Natural killer cell (primary cell): ENCODE results near the gene CRHBP. TPM values are rescaled to one million over a fixed set of nuclear protein-coding genes. Genes with fewer than 3 reads are reported as not detected.
"Not testable (repeated sequence)": the region's sequence is repeated elsewhere in the genome, so short reads cannot be mapped to it uniquely, and the experiment has no call there.

Source experiments
- ATAC-seq, 3 donors: fragments of 150-1000 bp in 2 of 3; fragments of 200-7000 bp in 1 of 3; cut with Tn5 transposase; 1 replicate in 1 of 3; 2 replicates in 2 of 3; pipeline ENCODE4 v1.10.0; 2021; ENCODE audit warnings: mild to moderate bottlenecking in 2 of 3, moderate library complexity in 2 of 3
- DNase-seq, 2 donors: peaks; one replicate each; pipeline versions ENCODE4 v3.0.0 to v3.0.0-alpha.2; 2013 to 2021; ENCODE audit warnings: mixed read lengths in 1 of 2
- H3K27ac ChIP-seq: one replicate; pipeline ENCODE4 v1.5.1; 2013; ENCODE audit warnings: mild to moderate bottlenecking, low read length
- H3K27me3 ChIP-seq: one replicate; pipeline ENCODE4 v1.6.1; 2013; ENCODE audit warnings: low read length; ENCODE audit not compliant: control insufficient read depth, insufficient read depth
- H3K36me3 ChIP-seq: one replicate; pipeline ENCODE4 v1.6.1; 2013; ENCODE audit warnings: low read length; ENCODE audit not compliant: control insufficient read depth, insufficient read depth
- H3K4me1 ChIP-seq: one replicate; pipeline ENCODE4 v1.6.1; 2013; ENCODE audit warnings: low read length; ENCODE audit not compliant: control insufficient read depth, insufficient read depth
- H3K4me3 ChIP-seq: one replicate; pipeline ENCODE4 v1.5.1; 2013; ENCODE audit warnings: low read length
- H3K9me3 ChIP-seq: one replicate; pipeline ENCODE4 v1.6.1; 2013; ENCODE audit warnings: low read length; ENCODE audit not compliant: control insufficient read depth, insufficient read depth
- H3K27ac Mint-ChIP-seq, 2 donors: one replicate each; pipeline ENCODE4 v1.8.0; 2022; ENCODE audit warnings: mild to moderate bottlenecking in 2 of 2, mixed read lengths in 2 of 2, moderate library complexity in 1 of 2
- H3K27me3 Mint-ChIP-seq, 2 donors: one replicate each; pipeline ENCODE4 v1.8.0; 2022; ENCODE audit warnings: low read depth in 2 of 2, mixed read lengths in 2 of 2
- H3K36me3 Mint-ChIP-seq: one replicate; pipeline ENCODE4 v1.8.0; 2022; ENCODE audit warnings: mixed read lengths
- H3K4me1 Mint-ChIP-seq, 2 donors: one replicate each; pipeline ENCODE4 v1.8.0; 2022; ENCODE audit warnings: mixed read lengths in 2 of 2
- H3K4me3 Mint-ChIP-seq: one replicate; pipeline ENCODE4 v1.8.0; 2022; ENCODE audit warnings: mild to moderate bottlenecking, moderate library complexity, mixed read lengths
- H3K9me3 Mint-ChIP-seq, 2 donors: one replicate each; pipeline ENCODE4 v1.8.0; 2022; ENCODE audit warnings: mixed read lengths in 2 of 2
- CTCF ChIP-seq: fragments of 200-600 bp; IDR thresholded peaks from one replicate; pipeline ENCODE4 v1.8.0; 2022; ENCODE audit warnings: antibody characterized with exemption
- WGBS: methylation state at CpG from one replicate; pipeline ENCODE4 v1.1.7; 2013; ENCODE audit warnings: missing lambda C conversion rate; ENCODE audit not compliant: insufficient coverage; 5-methylcytosine and 5-hydroxymethylcytosine counted together
- intact Hi-C: fragments of 100-400 bp; cut with micrococcal nuclease; formaldehyde crosslinking; loops from one replicate; pipeline ENCODE4 v1.14.2; 2022
- total RNA-seq, 4 donors: library from RNA; stranded (reverse); fragments of 120-200 nt in 1 of 4; gene quantifications; one replicate each; pipeline versions ENCODE4 v1.2.3 to v1.2.4, GENCODE V29; 2013 to 2022

CRHBP gene
- under 1 TPM in 2 of 3 donors, not detected in 1; 0.31 to 0.84 TPM for total RNA-seq
- total RNA-seq (2013), result 0.38 TPM

GRCh38 chr5:76952795-76953536 lies at the start of gene CRHBP:
CRHBP (plus strand) TSS chr5:76953045; CDS start chr5:76953135, 90 bp downstream.
- no peak within 1 kb of the TSS for H3K4me3 Mint-ChIP-seq
- no peak for TF ChIP-seq CTCF
- intact Hi-C loops, result no loop called here
- no peak within 1 kb of the TSS for H3K27ac Mint-ChIP-seq
- Histone ChIP-seq H3K27me3 (peaks cover 17% of the 10 kb centered on the region), H3K4me1 (peaks cover 7% of the 10 kb centered on the region), H3K4me3 (no peak within 1 kb of the TSS), H3K36me3 (no peaks in the 10 kb centered on the region), H3K27ac (no peak within 1 kb of the TSS), H3K9me3 (no peaks in the 10 kb centered on the region)
- peaks cover 0 to 4% of the 10 kb centered on the region in 2 donors for H3K4me1 Mint-ChIP-seq
- WGBS, result 15% methylated on average over 22 of the region's 23 CpGs
- DNase-seq (no peak), ATAC-seq (no peak)
- H3K9me3 Mint-ChIP-seq, result no peaks in the 10 kb centered on the region
- no peaks in the 10 kb centered on the region for H3K36me3 Mint-ChIP-seq
- H3K27me3 Mint-ChIP-seq, result peaks cover 37 to 57% of the 10 kb centered on the region in 2 donors

GRCh38 chr5:76908166-76908565 lies 44.7 kb upstream of the CRHBP start:
- no peaks in the 10 kb centered on the region for H3K36me3 Mint-ChIP-seq
- 92% methylated on average over 7 of the region's 7 CpGs for WGBS
- H3K27ac ChIP-seq, result no peak overlapping the region
- intact Hi-C loops, result no loop called here
- no peak overlapping the region for H3K4me3 Mint-ChIP-seq
- H3K4me3 ChIP-seq, result no peak overlapping the region
- no peak overlapping the region for H3K27ac Mint-ChIP-seq
- H3K9me3 Mint-ChIP-seq, result no peaks in the 10 kb centered on the region
- H3K9me3 ChIP-seq, result no peaks in the 10 kb centered on the region
- peaks cover 0 to 3% of the 10 kb centered on the region in 2 donors for H3K27me3 Mint-ChIP-seq
- H3K36me3 ChIP-seq, result no peaks in the 10 kb centered on the region
- ATAC-seq (no peak), DNase-seq (no peak)
- no peaks in the 10 kb centered on the region for H3K27me3 ChIP-seq
- H3K4me1 Mint-ChIP-seq, result peaks cover 0 to 4% of the 10 kb centered on the region in 2 donors
- TF ChIP-seq CTCF, result no peak
- H3K4me1 ChIP-seq, result no peaks in the 10 kb centered on the region

GRCh38 chr5:76910344-76910933 lies 42.4 kb upstream of the CRHBP start:
- DNase-seq, H3K9me3 Mint-ChIP-seq, H3K36me3 ChIP-seq, H3K27me3 Mint-ChIP-seq, H3K4me1 Mint-ChIP-seq, H3K27ac Mint-ChIP-seq, H3K27ac ChIP-seq, ATAC-seq, H3K4me1 ChIP-seq, H3K4me3 Mint-ChIP-seq, H3K36me3 Mint-ChIP-seq, intact Hi-C loops, H3K4me3 ChIP-seq, H3K27me3 ChIP-seq, H3K9me3 ChIP-seq: not testable (repeated sequence)
- 93% methylated on average over 9 of the region's 9 CpGs for WGBS

GRCh38 chr5:76914671-76915070 lies 38.2 kb upstream of the CRHBP start:
- DNase-seq, H3K27ac ChIP-seq, H3K4me3 ChIP-seq, H3K27ac Mint-ChIP-seq, H3K27me3 ChIP-seq, H3K9me3 Mint-ChIP-seq, H3K27me3 Mint-ChIP-seq, intact Hi-C loops, H3K36me3 ChIP-seq, H3K36me3 Mint-ChIP-seq, H3K4me3 Mint-ChIP-seq, H3K4me1 ChIP-seq, H3K4me1 Mint-ChIP-seq, H3K9me3 ChIP-seq, ATAC-seq: not testable (repeated sequence)
- 65% methylated on average over 14 of the region's 14 CpGs for WGBS
